HG03565 (cell line): ENCODE measurements around the gene OR10AD1.

ENCODE experiments used
- ATAC-seq: cut with Tn5 transposase; IDR thresholded peaks from one replicate; pipeline ENCODE4 v1.9.1; 2021; ENCODE audit warnings: mild to moderate bottlenecking, moderate library complexity; ENCODE audit not compliant: unreplicated experiment

Gene OR10AD1

GRCh38 chr12:48192861-48193260, 10.2 kb downstream of the OR10AD1 start:
- no peak for ATAC-seq

GRCh38 chr12:48191096-48191495, 12.0 kb downstream of the OR10AD1 start:
- ATAC-seq = no peak

DNA sequence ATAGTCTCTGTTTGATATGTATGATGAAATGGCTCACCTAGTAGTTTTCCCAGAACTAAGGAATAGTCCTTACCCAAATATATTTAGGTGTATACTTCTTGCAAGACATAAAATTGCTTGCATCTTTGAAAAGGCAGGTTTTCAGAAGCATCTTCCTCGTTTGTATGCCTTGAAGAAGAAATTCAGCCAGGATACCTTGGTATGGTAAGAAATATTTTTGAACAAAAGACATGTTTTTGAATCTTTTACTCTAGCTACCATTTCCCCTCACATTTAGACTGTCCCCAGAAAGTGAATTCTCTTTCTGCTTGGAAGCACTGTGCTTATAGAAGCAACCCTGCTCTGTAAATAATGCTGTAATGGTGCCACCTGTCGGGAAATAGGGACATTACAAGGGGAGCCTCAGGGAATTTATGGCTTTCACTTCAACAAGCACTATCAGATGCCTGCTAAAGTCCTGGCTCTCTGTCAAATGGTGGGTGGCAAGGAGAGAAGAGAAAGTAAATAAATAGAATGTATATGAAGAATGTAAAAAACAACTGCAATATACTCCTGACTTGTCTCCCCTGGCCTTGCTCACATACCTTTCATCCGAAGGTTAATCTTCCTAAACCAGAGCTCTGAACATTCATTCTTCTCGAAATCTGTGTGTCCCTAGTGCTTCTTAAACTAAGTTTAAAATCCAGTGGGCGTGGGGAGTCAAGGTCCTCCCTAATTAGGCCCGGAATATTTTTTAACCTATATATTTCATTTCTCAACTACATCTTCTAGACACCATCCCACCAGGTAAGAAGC, 13.6 kb downstream of the OR10AD1 start:
- ATAC-seq = no peak

- no peak for ATAC-seq
Observed at GRCh38 chr12:48187916-48188695, 15.0 kb downstream of the OR10AD1 start.

DNA sequence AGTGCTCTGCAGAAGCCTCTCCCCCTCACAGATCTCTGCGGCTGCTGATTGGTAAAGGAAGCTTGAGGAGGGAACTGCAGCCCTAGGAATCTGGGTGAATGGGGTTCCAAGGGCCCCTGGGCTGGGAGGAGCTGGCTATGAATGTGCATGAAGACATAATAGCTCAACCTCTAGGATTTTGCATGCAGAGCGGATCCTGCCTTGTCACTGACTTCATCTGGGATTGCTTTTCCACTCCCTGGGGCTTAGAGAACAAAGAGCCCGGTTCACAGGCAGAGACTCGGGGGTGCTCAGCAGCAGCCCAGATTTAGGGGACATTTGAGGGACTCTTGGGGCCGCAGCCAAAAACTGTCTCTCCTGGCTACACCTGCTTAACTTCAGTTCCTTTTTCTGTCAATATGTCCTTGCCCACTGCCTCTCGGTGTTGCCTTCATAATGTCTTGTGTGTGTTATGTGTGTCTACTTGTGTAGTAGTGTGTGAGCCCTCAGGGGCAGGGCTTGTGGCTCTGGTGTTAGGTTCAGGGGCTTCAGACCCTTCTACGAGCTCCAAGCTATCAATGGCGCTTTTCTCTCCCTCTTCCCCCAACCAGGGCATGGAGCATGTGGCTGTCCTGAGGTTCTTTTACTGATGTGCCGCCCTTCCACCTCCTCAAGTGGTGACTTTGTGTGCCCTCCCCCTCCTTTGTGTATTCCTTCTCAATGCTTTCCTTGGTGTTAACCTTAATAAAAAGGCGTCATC, 17.7 kb downstream of the OR10AD1 start:
- no peak for ATAC-seq

- ATAC-seq = no peak
Observed at GRCh38 chr12:48184549-48184922, 18.6 kb downstream of the OR10AD1 start.

- no peak for ATAC-seq
Observed at GRCh38 chr12:48183876-48184548, 19.1 kb downstream of the OR10AD1 start.

DNA sequence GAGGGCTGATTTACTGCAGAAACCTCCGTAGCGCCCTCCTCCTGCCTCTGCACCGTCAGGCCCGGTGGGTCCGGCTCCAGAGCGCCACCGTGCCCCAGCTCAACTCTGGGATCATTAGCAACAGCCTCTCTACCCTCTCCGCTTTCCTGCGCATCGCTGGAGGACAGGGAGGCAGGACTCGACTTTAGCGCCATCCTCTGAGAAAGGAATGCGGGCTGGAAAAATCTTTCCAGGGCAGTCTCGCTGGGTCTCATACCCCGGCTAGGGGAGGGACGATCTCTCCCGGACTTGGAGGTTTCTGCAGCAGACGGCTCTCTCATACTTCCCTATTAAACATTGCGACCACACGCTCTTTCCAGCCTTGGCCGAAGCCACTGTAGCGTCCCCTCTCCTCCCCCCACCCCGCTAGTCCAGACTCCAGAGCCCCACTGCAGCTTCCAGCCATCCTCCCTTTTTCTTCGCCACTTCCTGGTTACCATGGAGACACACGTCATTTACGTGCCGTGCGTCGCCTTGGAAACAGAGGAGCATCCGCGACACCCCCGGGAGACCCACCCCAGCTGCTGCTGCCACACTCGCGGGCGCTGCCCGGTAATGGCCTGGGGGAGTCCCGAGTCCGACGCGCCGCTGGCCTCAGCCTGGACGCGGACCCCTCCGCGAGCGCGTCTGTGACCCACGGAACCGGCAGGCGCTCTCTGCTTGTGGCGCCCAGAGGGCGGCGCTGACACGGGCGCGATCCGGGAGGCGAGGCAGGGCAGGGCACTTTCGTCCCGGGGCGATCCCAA, 19.8 kb downstream of the OR10AD1 start, which contains the start of gene CCDC184:
Gene CCDC184 (plus strand): TSS at position 554 of the 785 bp plus-strand sequence. CDS start 479 bp downstream, outside the sequence.
- peak; percentile 48 for ATAC-seq

GRCh38 chr12:48182631-48183030, 20.5 kb downstream of the OR10AD1 start:
- no peak for ATAC-seq

DNA sequence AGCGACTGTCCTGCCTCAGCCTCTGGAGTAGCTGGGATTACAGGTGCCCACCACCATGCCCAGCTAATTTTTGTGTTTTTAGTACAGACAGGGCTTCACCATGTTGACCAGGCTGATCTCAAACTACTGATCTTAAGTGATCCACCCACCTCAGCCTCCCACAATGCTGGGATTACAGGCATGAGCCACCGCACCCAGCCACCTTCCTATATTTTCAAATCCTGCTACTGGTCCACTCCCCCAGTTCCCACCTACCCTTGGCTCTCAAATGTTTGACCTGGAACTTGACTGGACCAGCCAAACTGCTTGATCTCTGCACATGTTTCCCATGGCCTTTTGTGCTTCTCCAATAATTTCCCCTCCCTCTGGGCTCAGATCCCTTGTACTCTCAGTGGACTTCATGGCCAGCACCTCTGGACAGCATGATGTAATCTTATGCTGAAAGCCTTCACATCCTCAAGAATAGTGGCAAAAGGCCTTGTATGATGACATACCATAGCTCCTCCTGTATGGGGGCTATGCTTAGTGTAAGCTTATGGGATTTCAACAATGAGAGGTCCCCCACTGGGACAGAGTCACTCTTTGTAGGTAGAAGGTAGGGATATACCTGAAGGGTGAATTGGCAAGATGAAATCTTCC, 22.1 kb downstream of the OR10AD1 start:
- ATAC-seq = no peak

- ATAC-seq = no peak
Observed at GRCh38 chr12:48180424-48180823, 22.7 kb downstream of the OR10AD1 start.

DNA sequence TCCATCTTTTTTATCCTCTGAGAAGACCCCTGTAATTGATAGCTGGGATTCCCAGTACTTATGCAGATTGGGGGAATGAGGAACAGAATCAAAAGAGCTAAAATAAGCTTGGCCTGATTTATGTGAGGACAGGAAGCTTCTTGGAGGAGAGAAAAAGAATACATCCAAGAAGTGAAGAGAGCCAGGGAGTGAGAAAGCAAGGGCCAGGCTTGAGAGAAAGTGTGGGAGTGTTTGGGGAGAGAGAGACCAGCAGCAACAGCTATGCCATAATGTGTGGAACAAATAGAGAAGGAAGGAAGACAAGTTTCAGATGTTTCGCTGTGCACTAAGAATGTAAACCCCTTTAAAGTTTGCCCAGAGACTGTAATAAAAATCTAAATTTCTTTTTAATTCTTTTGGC, 23.6 kb downstream of the OR10AD1 start:
- no peak for ATAC-seq

GRCh38 chr12:48177982-48178381, 25.1 kb downstream of the OR10AD1 start:
- ATAC-seq = no peak

DNA sequence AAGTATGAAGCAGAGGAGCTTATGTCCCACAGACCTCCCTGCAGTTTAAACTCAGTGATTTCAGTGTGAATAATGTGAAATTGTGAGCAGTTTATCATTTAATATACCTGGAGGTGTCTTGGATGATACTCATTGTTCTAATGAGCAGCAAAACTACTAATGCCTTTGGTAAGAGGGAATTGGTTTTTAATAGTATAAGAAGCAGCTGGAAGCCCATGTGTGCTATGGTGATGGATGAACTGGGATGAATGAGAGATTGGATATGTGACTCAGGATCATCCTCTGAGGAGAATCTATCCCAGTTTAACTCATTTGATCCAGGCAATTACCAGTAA, 26.7 kb downstream of the OR10AD1 start:
- ATAC-seq = no peak

- no peak for ATAC-seq
Observed at GRCh38 chr12:48175613-48176416, 27.3 kb downstream of the OR10AD1 start.

- no peak for ATAC-seq
Observed at GRCh38 chr12:48169011-48169410, 34.1 kb downstream of the OR10AD1 start.

DNA sequence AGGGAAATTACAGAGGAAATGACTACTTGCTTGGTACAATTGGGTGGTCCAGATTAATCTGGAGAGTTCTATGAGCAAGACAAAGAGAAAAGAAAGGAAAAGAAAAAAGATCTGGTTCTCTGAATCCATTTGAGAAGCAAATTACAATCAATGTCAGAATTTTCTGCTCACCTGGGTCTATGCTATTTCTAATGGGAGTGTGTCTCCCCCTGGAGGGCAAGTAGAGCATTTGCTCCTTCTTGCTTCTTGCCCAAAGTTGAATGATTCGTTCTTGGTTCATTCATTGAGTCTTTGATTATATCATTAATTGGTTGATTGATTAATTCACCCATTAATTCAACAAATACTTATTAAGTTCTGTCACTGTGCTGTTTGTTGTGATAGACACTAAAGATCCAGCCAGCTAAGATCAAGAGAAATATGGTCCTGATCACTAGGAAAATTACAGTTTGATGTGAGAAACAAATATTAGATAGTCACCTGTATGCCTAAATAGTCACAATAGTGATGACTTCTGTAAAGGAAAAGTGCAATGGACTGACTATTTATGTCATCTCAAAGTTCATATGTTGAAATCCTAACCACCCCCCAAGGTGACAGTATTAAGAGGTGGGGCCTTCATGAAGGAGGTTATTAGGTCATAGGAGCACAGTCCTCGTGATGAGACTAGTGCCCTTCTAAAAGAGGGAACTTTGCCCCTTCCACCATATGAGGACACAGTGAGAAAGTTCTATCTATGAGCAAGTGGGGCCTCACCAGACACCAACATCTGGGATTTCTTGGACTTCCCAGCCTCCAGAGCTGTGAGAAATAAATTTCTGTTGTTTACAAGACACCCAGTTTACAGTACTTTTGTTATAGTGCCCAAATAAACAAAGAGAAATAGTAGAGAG, 37.8 kb downstream of the OR10AD1 start:
- ATAC-seq = peak; percentile 43

DNA sequence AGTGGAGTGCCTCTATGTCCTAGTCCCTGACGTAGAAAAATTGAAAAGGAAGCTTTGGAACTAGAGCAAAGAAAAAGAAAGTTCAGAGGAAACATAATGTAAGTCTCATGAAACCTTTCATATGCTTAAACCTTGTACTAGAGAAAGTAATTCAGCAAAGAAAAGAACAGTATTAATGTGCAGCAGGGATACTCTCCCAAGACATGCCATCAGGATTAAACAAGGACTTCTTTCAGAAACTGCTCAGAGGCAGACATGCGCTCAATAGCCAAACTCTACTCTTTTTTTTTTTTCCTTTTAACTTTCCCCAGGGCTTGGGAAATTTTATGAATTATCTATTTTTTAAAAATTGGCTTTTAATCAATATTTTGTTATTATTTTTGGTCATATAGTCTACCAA, 38.6 kb downstream of the OR10AD1 start:
- no peak for ATAC-seq
